AG04450 (cell line): Measurements from ENCODE around the gene ARMC6. TPM values are rescaled to one million over a fixed set of nuclear protein-coding genes. Genes with fewer than 3 reads are reported as not detected.
"Not testable (repeated sequence)": the region's sequence is repeated elsewhere in the genome, so short reads cannot be mapped to it uniquely, and the experiment has no call there.

Experiments used
- CTCF ChIA-PET: fragments of 300-600, 350-600 bp; formaldehyde crosslinking; extraction: SDS; loops from one replicate; lab custom pipeline; 2022; ENCODE audit warnings: antibody characterized with exemption, inconsistent platforms; lab: Charles Lee
- POLR2A ChIA-PET: fragments of 350-600 bp; formaldehyde crosslinking; extraction: SDS; loops from one replicate; lab custom pipeline; 2021; ENCODE audit warnings: antibody characterized with exemption, inconsistent platforms; lab: Yijun Ruan, JAX
- DNase-seq: peaks from one replicate; pipeline ENCODE4 v3.0.0-alpha.2; 2011; ENCODE audit warnings: low read depth, low spot score
- H3K27ac ChIP-seq: one replicate; pipeline ENCODE4 v1.5.1; 2012; ENCODE audit warnings: low read depth, low read length, control low read depth
- H3K27me3 ChIP-seq: one replicate; pipeline ENCODE4 v1.6.0; 2012; ENCODE audit warnings: low read length; ENCODE audit not compliant: control insufficient read depth, insufficient read depth
- H3K4me3 ChIP-seq: 2 replicates; pipeline ENCODE4 v1.5.1; 2011; ENCODE audit warnings: mild to moderate bottlenecking, low read depth, low read length, control low read depth
- H3K9me3 ChIP-seq: 2 replicates; pipeline ENCODE4 v1.5.1; 2012; ENCODE audit warnings: low read length; ENCODE audit not compliant: control insufficient read depth, insufficient read depth
- polyA plus RNA-seq: library from polyadenylated mRNA; depleted of rRNA; stranded (reverse); fragments of >200 nt; gene quantifications from 2 replicates; pipeline ENCODE4 v1.2.3, GENCODE V29; 2011
- TF ChIP-seq, protein P1 (sequence below): IDR thresholded peaks from 2 replicates; pipeline ENCODE4 v1.5.1; 2011; ENCODE audit warnings: low read depth, low read length, control low read depth, inconsistent platforms

ARMC6 gene
- polyA plus RNA-seq, 1 experiment: 18.9 TPM

DNA sequence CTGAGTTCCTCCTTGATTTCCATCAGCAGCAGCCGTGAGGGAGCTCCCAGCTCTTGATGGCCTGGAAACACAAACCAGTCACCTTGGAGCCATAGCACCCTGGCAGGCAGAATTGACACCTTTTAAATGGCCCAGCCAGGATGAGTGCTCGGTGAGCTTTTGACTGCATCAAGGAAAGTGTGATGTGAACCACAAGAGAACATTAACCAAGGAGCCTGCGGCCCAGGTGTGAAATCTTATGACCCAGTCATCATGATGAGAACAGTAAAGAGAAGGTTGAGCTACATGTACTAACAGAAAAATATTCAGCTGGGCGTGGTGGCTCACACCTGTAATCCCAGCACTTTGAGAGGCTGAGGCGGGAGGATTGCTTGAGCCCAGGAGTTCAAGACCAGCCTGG is 22.9 kb upstream of the ARMC6 start:
- H3K27ac ChIP-seq: no peak overlapping the region
- POLR2A ChIA-PET: no interaction called here

GRCh38 chr19:19021115-19021514 is 12.3 kb upstream of the ARMC6 start:
- DNase-seq: peak; percentile 27
- H3K27ac ChIP-seq: peak overlapping the region; percentile 76
- ChIA-PET POLR2A (interaction anchor here (0.7 kb wide), 4 partner anchors 11 to 604 kb away, joined by 3 to 7 read pairs (median 4); no protein-coding TSS in a partner anchor), CTCF (interaction anchor here (0.6 to 1.4 kb wide), 3 partner anchors 26 to 48 kb away, joined by 3 to 5 read pairs (median 4); no protein-coding TSS in a partner anchor)
- H3K4me3 ChIP-seq: no peak overlapping the region
- H3K27me3 ChIP-seq: no peaks in the 10 kb centered on the region
- TF ChIP-seq, protein P1, sequence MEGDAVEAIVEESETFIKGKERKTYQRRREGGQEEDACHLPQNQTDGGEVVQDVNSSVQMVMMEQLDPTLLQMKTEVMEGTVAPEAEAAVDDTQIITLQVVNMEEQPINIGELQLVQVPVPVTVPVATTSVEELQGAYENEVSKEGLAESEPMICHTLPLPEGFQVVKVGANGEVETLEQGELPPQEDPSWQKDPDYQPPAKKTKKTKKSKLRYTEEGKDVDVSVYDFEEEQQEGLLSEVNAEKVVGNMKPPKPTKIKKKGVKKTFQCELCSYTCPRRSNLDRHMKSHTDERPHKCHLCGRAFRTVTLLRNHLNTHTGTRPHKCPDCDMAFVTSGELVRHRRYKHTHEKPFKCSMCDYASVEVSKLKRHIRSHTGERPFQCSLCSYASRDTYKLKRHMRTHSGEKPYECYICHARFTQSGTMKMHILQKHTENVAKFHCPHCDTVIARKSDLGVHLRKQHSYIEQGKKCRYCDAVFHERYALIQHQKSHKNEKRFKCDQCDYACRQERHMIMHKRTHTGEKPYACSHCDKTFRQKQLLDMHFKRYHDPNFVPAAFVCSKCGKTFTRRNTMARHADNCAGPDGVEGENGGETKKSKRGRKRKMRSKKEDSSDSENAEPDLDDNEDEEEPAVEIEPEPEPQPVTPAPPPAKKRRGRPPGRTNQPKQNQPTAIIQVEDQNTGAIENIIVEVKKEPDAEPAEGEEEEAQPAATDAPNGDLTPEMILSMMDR: no peak
- H3K9me3 ChIP-seq: no peaks in the 10 kb centered on the region

More for the DNA sequence above, 22.9 kb upstream of the ARMC6 start:
- no peaks in the 10 kb centered on the region for H3K9me3 ChIP-seq
- DNase-seq: no peak
- CTCF ChIA-PET: interaction anchor here (0.8 kb wide), 1 partner anchor 135 kb away, joined by 3 read pairs; no protein-coding TSS in a partner anchor
- no peaks in the 10 kb centered on the region for H3K27me3 ChIP-seq
- H3K4me3 ChIP-seq: no peak overlapping the region
- TF ChIP-seq, protein P1: no peak

DNA sequence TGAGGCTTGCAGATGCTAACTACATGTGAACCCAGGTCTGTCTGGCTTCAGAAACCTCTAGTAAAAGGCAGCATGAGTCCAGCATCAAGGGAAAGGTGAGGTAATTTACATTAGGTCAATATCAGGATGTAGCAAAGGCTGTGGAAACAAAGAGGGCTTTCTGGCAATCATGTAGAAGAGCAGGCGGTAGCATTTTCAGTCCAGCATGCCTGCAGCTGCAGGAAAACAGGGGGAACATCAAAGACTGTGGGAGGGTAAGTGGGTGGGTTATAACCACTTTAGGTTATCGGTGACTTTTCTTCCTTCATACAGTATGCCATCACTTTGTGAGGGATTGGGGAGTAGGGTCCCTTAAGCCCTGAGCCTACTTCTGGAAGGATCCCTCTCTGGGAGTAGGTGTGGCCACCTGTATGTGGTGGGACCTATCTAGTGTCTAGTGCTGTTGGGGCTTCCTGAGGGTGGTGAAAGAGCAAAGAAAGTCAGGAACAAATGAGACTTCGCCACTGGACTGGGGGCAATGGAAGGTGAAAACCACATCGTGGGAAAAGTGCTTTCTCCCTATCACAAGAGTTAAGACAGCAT is 10.9 kb upstream of the ARMC6 start:
- peak overlapping the region; percentile 31 for H3K27ac ChIP-seq
- DNase-seq: no peak
- ChIA-PET POLR2A (no interaction called here), CTCF (no interaction called here)
- TF ChIP-seq, protein P1: no peak
- H3K9me3 ChIP-seq: no peaks in the 10 kb centered on the region
- H3K4me3 ChIP-seq: no peak overlapping the region
- no peaks in the 10 kb centered on the region for H3K27me3 ChIP-seq

- DNase-seq, H3K9me3 ChIP-seq, H3K27me3 ChIP-seq, H3K4me3 ChIP-seq, POLR2A ChIA-PET, CTCF ChIA-PET, H3K27ac ChIP-seq: not testable (repeated sequence)
Measured at GRCh38 chr19:19023376-19023775, 10.0 kb upstream of the ARMC6 start.

- no peak overlapping the region for H3K4me3 ChIP-seq
- H3K9me3 ChIP-seq: no peaks in the 10 kb centered on the region
- H3K27ac ChIP-seq: no peak overlapping the region
- TF ChIP-seq, protein P1: no peak
- no peak for DNase-seq
- ChIA-PET CTCF (no interaction called here), POLR2A (no interaction called here)
- no peaks in the 10 kb centered on the region for H3K27me3 ChIP-seq
Measured at GRCh38 chr19:19025861-19026260, 7.5 kb upstream of the ARMC6 start.
